H1 (cell line): ENCODE results near the gene SGCE. TPM values are rescaled to one million over a fixed set of nuclear protein-coding genes. Genes with fewer than 3 reads are reported as not detected.

Experiments used
- CTCF ChIA-PET: fragments of 300-600 bp; sonication (Branson Sonifier 250); formaldehyde crosslinking; loops from one replicate; lab custom pipeline; 2021; ENCODE audit not compliant: partially characterized antibody; lab: Charles Lee
- POLR2A ChIA-PET: fragments of 300-600 bp; sonication (Branson Sonifier 250); formaldehyde crosslinking; loops from one replicate; lab custom pipeline; 2021; ENCODE audit warnings: inconsistent platforms; ENCODE audit not compliant: partially characterized antibody; lab: Charles Lee
- DNase-seq, 2 experiments: peaks; one replicate each; pipeline versions ENCODE4 v3.0.0 to v3.0.0-alpha.2; 2010 to 2022; ENCODE audit warnings: low spot score in 2 of 2, low read depth in 1 of 2, mixed read lengths in 1 of 2
- FAIRE-seq: peaks from 2 replicates; lab custom pipeline; 2011; peaks lifted over from hg19 to GRCh38; lab: Jason Lieb, UNC
- H2AFZ ChIP-seq: 2 replicates; pipeline ENCODE4 v1.8.1; 2012; ENCODE audit warnings: low read length, inconsistent platforms
- H2AK5ac ChIP-seq: 2 replicates; pipeline ENCODE4 v1.6.1; 2013; ENCODE audit warnings: low read depth, low read length
- H2BK120ac ChIP-seq: replicated peaks from 2 replicates; pipeline ENCODE3; 2013; ENCODE audit warnings: low read depth, low read length, inconsistent platforms
- H2BK12ac ChIP-seq: 2 replicates; pipeline ENCODE4 v1.6.1; 2013; ENCODE audit warnings: low read depth, low read length
- H2BK15ac ChIP-seq: 2 replicates; pipeline ENCODE4 v1.6.1; 2013; ENCODE audit warnings: low read length
- H2BK20ac ChIP-seq: 2 replicates; pipeline ENCODE4 v1.6.1; 2013; ENCODE audit warnings: low read length
- H2BK5ac ChIP-seq: 2 replicates; pipeline ENCODE4 v1.6.1; 2013; ENCODE audit warnings: low read depth, low read length
- H3K14ac ChIP-seq: 2 replicates; pipeline ENCODE4 v1.6.1; 2013; ENCODE audit warnings: inconsistent platforms; ENCODE audit not compliant: insufficient read length
- H3K18ac ChIP-seq: 2 replicates; pipeline ENCODE4 v1.6.1; 2013; ENCODE audit warnings: low read length; ENCODE audit errors: extremely low read depth
- H3K23ac ChIP-seq: 2 replicates; pipeline ENCODE4 v1.6.1; 2013; ENCODE audit warnings: inconsistent platforms; ENCODE audit not compliant: insufficient read length
- H3K23me2 ChIP-seq: 2 replicates; pipeline ENCODE4 v1.6.1; 2013; ENCODE audit warnings: low read depth, low read length
- H3K27ac ChIP-seq: 2 replicates; pipeline ENCODE4 v1.6.1; 2011; ENCODE audit warnings: low read depth, low read length, inconsistent platforms
- H3K27me3 ChIP-seq, 4 experiments: replicated peaks in 1 of 4; 1 replicate in 1 of 4; 2 replicates in 3 of 4; pipeline versions ENCODE4 v1.6.1 to v1.8.1; 2011 to 2013; ENCODE audit warnings: low read length in 3 of 4, mild to moderate bottlenecking in 3 of 4, inconsistent platforms in 2 of 4, mixed read lengths in 2 of 4, moderate library complexity in 1 of 4; ENCODE audit not compliant: control insufficient read depth in 3 of 4, insufficient read depth in 3 of 4; ENCODE audit errors: extremely low read depth in 1 of 4
- H3K36me3 ChIP-seq, 4 experiments: 2 replicates each; pipeline versions ENCODE4 v1.6.1 to v1.8.1; 2011 to 2013; ENCODE audit warnings: mild to moderate bottlenecking in 4 of 4, low read length in 3 of 4, moderate library complexity in 2 of 4, control low read depth in 1 of 4, inconsistent platforms in 1 of 4; ENCODE audit not compliant: insufficient read depth in 4 of 4, control insufficient read depth in 2 of 4
- H3K4ac ChIP-seq: replicated peaks from 2 replicates; pipeline ENCODE3; 2013; ENCODE audit warnings: low read length, low read depth, mixed read lengths, inconsistent platforms; ENCODE audit not compliant: insufficient read length
- H3K4me1 ChIP-seq, 4 experiments: replicated peaks in 1 of 4; 1 replicate in 1 of 4; 2 replicates in 3 of 4; pipeline versions ENCODE4 v1.6.1 to v1.8.1; 2011 to 2013; ENCODE audit warnings: low read length in 3 of 4, inconsistent platforms in 2 of 4, mixed read lengths in 1 of 4; ENCODE audit not compliant: insufficient read depth in 4 of 4, control insufficient read depth in 3 of 4
- H3K4me2 ChIP-seq, 2 experiments: 2 replicates each; pipeline versions ENCODE4 v1.6.1 to v1.8.1; 2011 to 2013; ENCODE audit warnings: low read depth in 2 of 2, low read length in 2 of 2, control low read depth in 1 of 2, inconsistent platforms in 1 of 2, mild to moderate bottlenecking in 1 of 2; ENCODE audit not compliant: insufficient read depth in 1 of 2
- H3K4me3 ChIP-seq, 4 experiments: fragments of 200-600, 300-600 bp in 1 of 4; sonication (generic), shearing (Covaris generic), sonication (Bioruptor Twin) in 1 of 4; 2 replicates each; pipeline versions ENCODE4 v1.5.1 to v1.8.1; 2011 to 2016; ENCODE audit warnings: low read length in 4 of 4, low read depth in 3 of 4, control low read depth in 2 of 4, inconsistent platforms in 2 of 4, mild to moderate bottlenecking in 2 of 4, mixed read lengths in 1 of 4, moderate library complexity in 1 of 4; ENCODE audit not compliant: insufficient read depth in 2 of 4; ENCODE audit errors: extremely low read depth in 1 of 4
- H3K56ac ChIP-seq: replicated peaks from 2 replicates; pipeline ENCODE3; 2013; ENCODE audit warnings: low read depth, mild to moderate bottlenecking, mixed read lengths, low read length, inconsistent platforms; ENCODE audit not compliant: insufficient read length
- H3K79me1 ChIP-seq: 2 replicates; pipeline ENCODE4 v1.6.1; 2013; ENCODE audit warnings: low read depth, low read length, control low read depth
- H3K79me2 ChIP-seq, 2 experiments: 2 replicates each; pipeline versions ENCODE4 v1.6.1 to v1.8.1; 2012 to 2013; ENCODE audit warnings: low read length in 2 of 2, mild to moderate bottlenecking in 2 of 2, inconsistent platforms in 1 of 2; ENCODE audit not compliant: insufficient read depth in 2 of 2, control insufficient read depth in 1 of 2
- H3K9ac ChIP-seq, 4 experiments: replicated peaks in 1 of 4; 1 replicate in 1 of 4; 2 replicates in 3 of 4; pipeline versions ENCODE4 v1.6.1 to v1.8.1; 2011 to 2013; ENCODE audit warnings: low read depth in 3 of 4, low read length in 3 of 4, control low read depth in 2 of 4, mild to moderate bottlenecking in 2 of 4, moderate library complexity in 2 of 4, inconsistent platforms in 1 of 4; ENCODE audit errors: extremely low read depth in 1 of 4
- H3K9me3 ChIP-seq, 2 experiments: 2 replicates each; pipeline versions ENCODE4 v1.6.1 to v1.8.1; 2012 to 2013; ENCODE audit warnings: mild to moderate bottlenecking in 2 of 2, moderate library complexity in 2 of 2, control low read depth in 1 of 2, inconsistent platforms in 1 of 2, low read depth in 1 of 2, low read length in 1 of 2, mixed read lengths in 1 of 2; ENCODE audit not compliant: insufficient read depth in 2 of 2
- H4K20me1 ChIP-seq, 2 experiments: replicated peaks in 1 of 2; 2 replicates each; pipeline versions ENCODE3 to v1.8.1; 2011 to 2013; ENCODE audit warnings: inconsistent platforms in 2 of 2, low read length in 2 of 2, mild to moderate bottlenecking in 1 of 2; ENCODE audit not compliant: insufficient read depth in 2 of 2, control insufficient read depth in 1 of 2
- H4K5ac ChIP-seq: 2 replicates; pipeline ENCODE4 v1.6.1; 2013; ENCODE audit warnings: low read length, low read depth, mixed read lengths, inconsistent platforms; ENCODE audit not compliant: insufficient read length
- H4K8ac ChIP-seq: 2 replicates; pipeline ENCODE4 v1.8.0; 2013; ENCODE audit warnings: mild to moderate bottlenecking, moderate library complexity, low read length, inconsistent platforms; ENCODE audit not compliant: insufficient read depth; ENCODE audit errors: extremely low read depth
- H4K91ac ChIP-seq: replicated peaks from 2 replicates; pipeline ENCODE3; 2013; ENCODE audit warnings: low read length, mixed read lengths, inconsistent platforms; ENCODE audit not compliant: insufficient read length
- ATF2 ChIP-seq: IDR thresholded peaks from 2 replicates; pipeline ENCODE4 v1.6.1; 2012; ENCODE audit warnings: low read length, inconsistent platforms
- CBX5 ChIP-seq: fragments of 300-800, 300-1000 bp; sonication (generic); IDR thresholded peaks from 2 replicates; pipeline ENCODE4 v1.7.1; 2016; ENCODE audit warnings: antibody characterized with exemption, low read length, low read depth
- CTCF ChIP-seq, 3 experiments: IDR thresholded peaks; 1 replicate in 2 of 3; 2 replicates in 1 of 3; pipeline versions ENCODE4 v1.5.1 to v1.6.1; 2011; ENCODE audit warnings: low read length in 3 of 3, mild to moderate bottlenecking in 3 of 3, inconsistent platforms in 2 of 3, low read depth in 1 of 3, moderate library complexity in 1 of 3; ENCODE audit not compliant: insufficient read depth in 1 of 3; ENCODE audit errors: control extremely low read depth in 1 of 3
- EZH2 ChIP-seq: fragments of 200-600 bp; sonication (generic); IDR thresholded peaks from 2 replicates; pipeline ENCODE4 v1.7.1; 2012; ENCODE audit warnings: low read depth, mild to moderate bottlenecking, moderate library complexity, low read length, inconsistent platforms; ENCODE audit not compliant: severe bottlenecking
- FOSL1 ChIP-seq: IDR thresholded peaks from 2 replicates; pipeline ENCODE4 v1.6.1; 2011; ENCODE audit warnings: mild to moderate bottlenecking, low read depth, low read length, moderate library complexity; ENCODE audit not compliant: insufficient read depth
- POLR2AphosphoS5 ChIP-seq: IDR thresholded peaks from 2 replicates; pipeline ENCODE4 v1.6.1; 2011; ENCODE audit warnings: low read depth, low read length
- RAD21 ChIP-seq, 2 experiments: IDR thresholded peaks in 1 of 2; conservative IDR thresholded peaks in 1 of 2; 2 replicates each; pipeline ENCODE4 v1.6.1; 2011; ENCODE audit warnings: low read depth in 2 of 2, low read length in 2 of 2, improper control_type of control experiment in 1 of 2, inconsistent platforms in 1 of 2, mild to moderate bottlenecking in 1 of 2, moderate library complexity in 1 of 2
- SAP30 ChIP-seq: fragments of 300-600 bp; sonication (generic); IDR thresholded peaks from 2 replicates; pipeline ENCODE4 v1.7.1; 2012; ENCODE audit warnings: low read length, moderate library complexity, mild to moderate bottlenecking, inconsistent platforms; ENCODE audit not compliant: insufficient read depth, insufficient replicate concordance
- SRF ChIP-seq: IDR thresholded peaks from 2 replicates; pipeline ENCODE4 v1.6.1; 2011; ENCODE audit warnings: mild to moderate bottlenecking, low read depth, low read length, moderate library complexity
- TEAD4 ChIP-seq: IDR thresholded peaks from 2 replicates; pipeline ENCODE4 v1.6.1; 2012; ENCODE audit warnings: low read depth, low read length, inconsistent platforms, mixed read lengths
- WGBS, 2 experiments: shearing (Covaris generic) in 1 of 2; methylation state at CpG; one replicate each; pipeline versions ENCODE4 v1.1.6 to v1.1.7; 2013 to 2015; ENCODE audit warnings: low lambda C conversion rate in 2 of 2, mixed read lengths in 2 of 2, inconsistent platforms in 1 of 2, low coverage in 1 of 2, missing lambda C conversion rate in 1 of 2; ENCODE audit not compliant: insufficient replicate concordance in 2 of 2, insufficient coverage in 1 of 2, insufficient read length in 1 of 2; ENCODE audit errors: extremely low coverage in 1 of 2, missing lambda C conversion rate in 1 of 2; 5-methylcytosine and 5-hydroxymethylcytosine counted together
- polyA plus RNA-seq, 7 experiments: library from polyadenylated mRNA; depleted of rRNA in 3 of 7; stranded (reverse) in 5 of 7; unstranded in 2 of 7; fragments of >200 nt in 5 of 7; fragments of 200-250 nt in 2 of 7; gene quantifications; 1 replicate in 5 of 7; 2 replicates in 1 of 7; 4 replicates in 1 of 7; pipeline versions ENCODE4 v1.2.1 to v1.2.3, GENCODE V29; 2011 to 2013; ENCODE audit warnings: missing spikeins in 2 of 7, mixed read lengths in 2 of 7
- total RNA-seq: library from RNA; stranded (reverse); fragmentation: NEBNext Ultra II Directional; extraction: Animal tissue kit (Norgen Biotek cat#: 25700); gene quantifications from 2 replicates; pipeline ENCODE4 v1.2.1, GENCODE V29; 2021

The SGCE gene
- total and polyA plus RNA-seq, 2 of the 8 experiments (the other 6 are each of a cell fraction or from before 2014, with no cell fraction given): 12.8 to 25.0 TPM

GRCh38 chr7:94584113-94584512 is 71.8 kb downstream of the SGCE start:
- Histone ChIP-seq H3K23ac (no peak overlapping the region), H4K8ac (no peak overlapping the region), H2AFZ (no peak overlapping the region), H3K36me3 (no peaks in the 10 kb centered on the region), H3K9ac (no peak overlapping the region), H3K23me2 (no peaks in the 10 kb centered on the region), H3K79me1 (no peaks in the 10 kb centered on the region), H3K4me1 (no peaks in the 10 kb centered on the region), H3K18ac (no peak overlapping the region), H3K14ac (no peak overlapping the region), H2AK5ac (no peak overlapping the region), H2BK120ac (no peak overlapping the region), H3K79me2 (no peaks in the 10 kb centered on the region), H3K27me3 (no peaks in the 10 kb centered on the region), H3K9me3 (no peaks in the 10 kb centered on the region), H2BK20ac (no peak overlapping the region), H2BK12ac (no peak overlapping the region), H3K27ac (no peak overlapping the region), H4K91ac (no peak overlapping the region), H2BK5ac (no peak overlapping the region), H3K4me3 (no peak overlapping the region), H3K56ac (no peak overlapping the region), H2BK15ac (no peak overlapping the region), H4K5ac (no peak overlapping the region), H3K4ac (no peak overlapping the region), H4K20me1 (no peaks in the 10 kb centered on the region), H3K4me2 (no peak overlapping the region)
- FAIRE-seq: no peak
- CTCF ChIA-PET: no interaction called here
- 95% methylated on average over 1 of the region's 1 CpG; no CpG with 5 or more reads in 1 of the 2 experiments for WGBS, 2 experiments
- POLR2A ChIA-PET: no interaction called here
- DNase-seq: no peak
- no peak for TF ChIP-seq ATF2
- TF ChIP-seq RAD21 (IDR thresholded peaks at IDR 0.05 in 1 of 2, conservative IDR thresholded peaks at IDR 0.05 in 1 of 2; ENCODE audit: low read depth in 2 of 2, low read length in 2 of 2): no peak
- no peak for TF ChIP-seq POLR2AphosphoS5
- no peak for TF ChIP-seq TEAD4
- TF ChIP-seq CTCF (IDR thresholded peaks at IDR 0.05; ENCODE audit: control extremely low read depth in 1 of 3, insufficient read depth in 1 of 3, low read depth in 1 of 3, low read length in 3 of 3): no peak
- no peak for TF ChIP-seq CBX5
- no peak for TF ChIP-seq SRF
- no peak for TF ChIP-seq EZH2
- no peak for TF ChIP-seq FOSL1
- TF ChIP-seq SAP30: no peak
